Hepatocyte (in vitro differentiated cells): Measurements from ENCODE around the gene SNRNP25.

Experiments
- CTCF ChIP-seq: fragments of 200-600 bp; sonication (generic); IDR thresholded peaks from 2 replicates; pipeline ENCODE4 v1.5.1; 2016; ENCODE audit warnings: antibody characterized with exemption, mild to moderate bottlenecking; ENCODE audit not compliant: poor library complexity
- EZH2 ChIP-seq: fragments of 200-600 bp; sonication (generic); IDR thresholded peaks from 2 replicates; pipeline ENCODE4 v1.6.1; 2016; ENCODE audit warnings: antibody characterized with exemption, mild to moderate bottlenecking, borderline replicate concordance
- EZH2phosphoT487 ChIP-seq: fragments of 200-600 bp; sonication (generic); IDR thresholded peaks from one replicate; pipeline ENCODE4 v1.6.1; 2018; ENCODE audit warnings: antibody characterized with exemption, mild to moderate bottlenecking, low read depth, moderate library complexity; ENCODE audit not compliant: unreplicated experiment, severe bottlenecking

GRCh38 chr16:97822-98221, 44.2 kb downstream of the SNRNP25 start:
- TF ChIP-seq CTCF (no peak), EZH2 (no peak), EZH2phosphoT487 (no peak)
